Central memory CD4-positive, alpha-beta T cell (primary cell): ENCODE data around the gene PCP4.

ENCODE experiments used
- DNase-seq: peaks from one replicate; pipeline ENCODE4 v3.0.0; 2022
- total RNA-seq, 3 experiments: gene quantifications; one replicate each; lab custom pipeline; 2026; lab: John Stamatoyannopoulos, UW

PCP4 gene
- 0 reads per million in 3 experiments for total RNA-seq

DNA sequence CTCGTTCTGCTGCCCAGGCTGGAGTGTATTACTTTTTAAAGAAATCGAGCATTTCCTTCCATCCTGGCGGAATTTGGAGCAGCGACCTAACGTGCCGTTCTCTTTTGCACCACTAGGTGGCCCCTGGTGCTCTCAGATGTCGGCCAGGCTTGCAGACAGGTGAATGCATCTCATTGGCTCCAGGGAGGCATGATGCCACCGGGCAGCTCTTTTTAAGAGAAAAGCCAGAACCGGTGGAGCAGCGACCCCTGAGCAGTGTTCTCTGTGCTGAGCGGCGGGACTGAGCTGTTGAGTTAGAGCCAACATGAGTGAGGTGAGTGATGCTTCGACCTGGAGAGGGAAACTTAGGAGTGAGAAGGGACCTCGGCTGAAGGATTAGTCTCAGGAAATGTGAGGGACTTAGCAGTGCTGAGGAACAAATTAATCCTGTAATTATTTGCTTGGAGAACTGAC lies at the start of gene PCP4:
PCP4 (plus strand) TSS at position 241 of the 453 bp plus-strand sequence; CDS start at position 305, 64 bp downstream.
- no peak for DNase-seq

DNA sequence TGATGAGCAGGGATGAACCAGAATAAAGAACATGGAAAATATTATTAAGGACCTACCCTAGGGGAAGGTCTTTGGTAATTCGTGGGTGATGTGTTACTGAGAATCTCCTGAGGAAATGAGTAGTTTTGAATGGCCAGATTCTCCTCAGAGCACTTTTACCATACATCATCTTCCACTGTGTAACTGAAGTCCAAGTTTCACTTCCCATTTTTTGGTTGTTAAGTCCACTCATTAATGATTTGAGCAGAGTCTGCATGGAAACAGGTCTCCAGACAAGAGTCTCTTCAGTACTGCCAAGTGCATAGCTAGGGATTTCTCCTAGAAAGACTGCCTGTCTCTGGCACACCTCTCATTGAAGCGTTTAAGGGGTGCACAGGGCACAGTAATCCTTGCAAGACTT lies 48.7 kb upstream of the PCP4 start:
- no peak for DNase-seq

DNA sequence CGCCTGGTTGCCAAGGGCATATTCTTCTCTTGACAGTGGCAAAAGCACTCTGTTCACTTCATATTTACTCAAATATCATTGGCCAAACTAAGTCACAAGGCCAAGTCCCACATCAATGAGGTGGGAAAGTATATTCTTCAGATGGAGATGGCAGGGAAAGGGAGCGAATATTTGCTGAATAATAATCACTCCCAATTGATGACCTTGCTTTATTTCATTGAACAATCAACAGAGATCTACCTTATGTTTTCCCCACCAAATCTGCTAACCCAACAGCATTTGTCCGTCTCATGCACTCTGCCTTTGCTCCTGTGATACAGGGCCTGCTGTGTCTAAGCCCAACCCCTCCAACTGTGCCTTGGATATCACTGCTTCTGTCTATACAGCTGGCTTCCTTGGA lies 45.2 kb upstream of the PCP4 start:
- no peak for DNase-seq

DNA sequence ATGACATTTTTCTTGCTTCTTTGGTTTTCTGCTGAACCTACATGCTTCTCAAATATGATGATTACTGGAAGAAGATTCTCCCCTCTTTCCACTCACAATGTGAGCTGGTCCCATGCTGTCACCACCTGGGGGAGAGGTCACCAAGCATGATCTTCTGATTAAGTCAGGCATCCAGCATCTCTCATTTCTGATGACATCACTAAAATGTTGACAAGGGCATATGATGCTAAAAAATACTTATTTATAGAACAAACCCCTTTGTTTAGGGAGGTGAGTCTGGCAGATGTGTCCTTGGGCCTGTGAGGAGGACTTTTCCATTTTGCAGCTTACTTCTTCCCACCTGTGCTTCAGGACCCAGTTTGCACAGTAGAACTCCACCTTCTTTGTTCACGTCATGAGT lies 42.0 kb upstream of the PCP4 start:
- DNase-seq, result no peak

DNA sequence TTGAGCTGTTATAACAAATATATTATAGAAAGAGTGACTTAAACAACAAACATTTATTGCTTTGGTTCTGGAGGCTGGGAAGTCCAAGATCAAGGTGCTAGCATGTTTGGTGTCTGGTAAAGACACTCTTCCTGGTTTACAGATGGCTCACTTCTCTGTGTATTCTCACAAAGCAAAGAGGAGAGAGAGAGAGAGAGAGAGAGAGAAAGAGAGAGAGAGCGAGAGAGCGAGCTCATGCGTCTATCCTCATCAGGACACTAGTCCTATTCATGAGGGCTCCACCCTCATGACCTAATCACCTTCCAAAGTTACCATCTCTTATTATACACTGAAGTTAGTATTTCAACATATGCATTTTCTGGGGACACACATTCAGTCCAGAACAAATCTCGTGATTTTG lies 32.7 kb upstream of the PCP4 start:
- DNase-seq, result no peak

DNA sequence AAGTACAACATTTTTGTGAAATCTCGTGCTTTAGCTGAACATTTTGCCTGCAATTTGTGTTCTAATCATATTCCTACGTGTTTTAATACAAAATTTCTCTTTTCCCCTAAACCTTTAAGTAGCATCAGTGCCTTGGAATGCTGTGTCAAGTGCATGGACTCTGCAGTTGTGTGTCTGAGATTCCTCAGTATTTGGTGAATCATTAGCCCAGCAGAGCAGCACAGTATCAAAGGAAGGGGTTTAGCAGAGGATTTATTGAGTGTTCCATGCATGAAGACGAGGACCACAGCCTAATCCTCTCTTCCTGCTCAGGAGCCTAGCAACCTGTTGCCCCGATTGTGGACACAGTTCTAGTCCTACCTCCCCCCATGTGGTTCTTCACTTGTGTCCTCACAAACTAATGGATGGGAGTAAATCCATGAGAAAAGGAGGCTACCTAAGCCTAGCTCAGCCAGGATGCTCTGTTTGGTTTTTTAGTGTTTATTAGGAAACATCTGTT lies 29.3 kb upstream of the PCP4 start:
- no peak for DNase-seq

DNA sequence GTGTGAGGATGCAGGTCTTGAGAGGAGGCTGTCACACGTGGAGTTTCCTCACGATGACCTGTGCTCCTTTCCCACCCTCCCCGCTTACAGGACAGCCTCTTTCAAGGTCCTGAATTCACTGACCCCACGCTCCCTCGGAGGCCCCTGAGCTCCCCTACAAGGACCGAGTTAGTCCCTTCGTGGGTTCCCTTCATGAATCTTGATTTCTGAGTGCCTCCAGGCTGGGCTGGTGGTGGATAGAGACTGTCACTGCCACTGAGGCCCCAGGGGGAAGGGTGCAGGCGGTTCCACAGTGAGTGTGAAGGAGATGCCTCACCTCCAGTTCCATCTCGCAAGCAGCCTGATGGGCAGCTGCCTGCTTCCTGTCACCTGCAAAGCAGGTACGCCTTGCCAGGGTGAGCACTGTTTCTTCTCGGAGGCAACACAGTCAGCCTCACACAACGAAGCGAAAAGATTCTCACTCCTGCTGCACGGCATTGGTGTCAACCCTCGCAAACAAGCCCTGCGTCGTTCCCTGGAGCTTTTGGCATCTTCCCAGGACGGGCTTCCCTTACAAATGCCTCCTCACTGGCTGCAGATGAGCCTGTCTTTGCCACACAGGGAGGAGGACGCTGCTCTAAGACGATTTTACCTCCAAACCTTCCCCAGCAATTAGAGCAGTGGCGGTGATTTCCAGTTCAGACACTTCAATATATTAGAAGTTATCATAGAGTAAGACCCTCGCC lies 26.7 kb upstream of the PCP4 start:
- DNase-seq, result no peak

DNA sequence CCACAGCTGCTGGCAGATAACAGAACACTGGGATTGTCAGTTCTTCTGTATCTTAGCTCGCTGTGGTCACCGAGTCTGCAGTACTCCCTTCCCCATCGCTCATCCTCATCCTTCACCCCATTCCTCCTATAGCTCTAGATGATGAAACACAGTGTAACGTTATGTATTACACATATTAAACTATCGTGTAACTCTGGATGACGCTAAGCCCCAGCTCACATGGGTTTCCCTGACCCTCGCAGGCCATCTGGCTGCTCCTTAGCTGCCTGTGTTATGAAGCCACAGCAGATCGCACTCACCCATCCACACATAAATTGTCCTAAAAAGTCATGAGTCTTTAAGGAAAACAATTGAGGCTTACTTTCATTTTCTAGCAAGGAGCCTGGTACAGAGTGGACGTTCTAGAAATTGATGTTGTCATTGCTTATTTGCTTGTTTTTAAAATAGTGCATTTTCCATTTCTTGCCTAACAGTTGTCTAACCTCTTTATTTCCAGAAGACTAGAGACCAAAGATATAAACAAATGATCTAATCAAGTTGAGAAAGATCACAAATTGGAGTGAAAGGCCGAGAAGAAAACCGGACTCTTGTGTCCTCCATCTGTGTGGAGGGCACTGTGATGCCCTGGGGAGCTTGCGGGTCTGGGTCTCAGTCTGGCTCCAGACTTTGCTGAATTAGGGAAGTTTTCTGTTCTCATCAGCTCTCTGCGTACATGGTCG lies 24.3 kb upstream of the PCP4 start:
- DNase-seq, result no peak

DNA sequence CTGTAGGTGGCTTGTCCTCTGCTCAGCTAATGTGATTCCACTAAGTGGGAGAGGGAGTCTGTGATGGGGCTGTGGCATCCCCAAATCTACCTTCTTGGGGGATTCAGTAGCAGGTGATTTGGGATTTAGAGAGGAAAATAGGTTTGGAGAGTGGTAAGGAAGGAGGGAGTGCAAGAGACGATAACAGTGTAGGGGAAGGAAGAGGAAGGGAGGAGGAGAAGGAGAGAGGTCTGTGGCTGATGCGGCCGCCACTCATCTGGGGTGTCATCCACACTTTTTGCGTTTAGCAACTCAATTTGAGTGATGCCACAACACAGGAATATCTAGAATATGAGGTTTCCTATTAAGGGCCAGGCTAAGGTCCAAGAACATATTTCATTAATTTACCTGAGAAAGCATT lies 23.8 kb upstream of the PCP4 start:
- DNase-seq, result no peak

DNA sequence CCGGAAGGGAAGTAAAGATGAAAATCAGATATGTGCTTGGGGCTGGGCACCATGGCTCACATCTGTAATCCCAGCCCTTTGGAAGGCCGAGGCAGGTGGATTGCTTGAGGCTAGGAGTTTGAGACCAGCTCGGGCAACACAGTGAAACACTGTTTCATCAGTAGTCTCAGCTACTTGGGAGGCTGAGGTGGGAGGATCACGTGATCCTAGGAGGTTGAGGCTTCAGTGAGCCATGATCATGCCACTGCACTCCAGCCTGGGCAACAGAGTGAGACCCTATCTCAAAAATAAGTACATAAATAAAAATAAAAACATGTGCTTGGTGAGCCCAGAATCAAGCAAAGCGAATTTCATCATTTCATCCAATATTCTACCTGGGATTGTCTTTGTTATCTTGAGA lies 23.3 kb upstream of the PCP4 start:
- DNase-seq, result no peak

DNA sequence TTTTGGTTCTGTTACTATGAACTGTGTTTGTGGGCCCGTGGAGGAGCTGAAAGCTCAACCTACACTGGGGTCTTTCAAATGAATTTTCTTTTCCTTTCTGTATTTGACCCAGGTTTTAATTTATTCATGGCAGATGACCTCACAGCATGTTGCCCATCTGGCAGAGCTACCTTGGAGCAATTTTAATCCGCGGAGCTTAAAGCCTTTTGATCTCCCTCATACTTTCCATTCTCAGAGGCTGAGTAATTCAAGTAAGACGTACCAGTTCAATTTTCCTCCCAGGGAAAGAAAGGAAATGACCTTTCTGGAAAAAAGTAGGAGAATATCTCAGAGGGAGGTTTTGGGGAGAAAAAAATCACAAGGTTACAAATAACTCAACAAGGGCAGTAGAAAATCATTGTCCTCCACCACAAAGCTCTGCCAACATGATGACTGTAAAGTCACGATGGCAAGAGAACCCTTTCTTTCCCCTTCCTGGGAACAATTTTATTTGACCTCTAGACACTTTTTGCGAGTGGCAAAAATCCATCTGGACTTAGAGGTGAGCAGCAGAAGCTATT lies 21.6 kb upstream of the PCP4 start:
- DNase-seq, result no peak

DNA sequence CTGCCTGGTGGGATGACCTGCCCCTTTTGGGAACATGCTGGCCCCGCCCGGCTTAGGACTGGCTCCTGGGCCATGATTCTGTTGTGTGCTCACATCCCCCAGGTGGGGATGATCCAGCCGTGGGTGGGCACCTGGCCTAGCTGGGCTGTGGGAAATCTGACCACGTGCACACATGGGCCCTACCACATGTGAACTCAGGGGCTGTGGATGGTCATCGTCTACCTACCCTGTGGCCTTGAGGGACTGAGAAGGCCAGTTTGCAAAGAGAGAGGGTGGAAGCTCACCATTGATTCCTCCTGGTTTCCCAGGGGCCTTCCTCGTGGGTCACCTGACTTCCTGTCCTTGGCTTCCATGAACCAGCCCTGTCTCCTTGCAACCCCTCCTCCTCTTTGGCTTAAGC lies 19.4 kb upstream of the PCP4 start:
- no peak for DNase-seq

DNA sequence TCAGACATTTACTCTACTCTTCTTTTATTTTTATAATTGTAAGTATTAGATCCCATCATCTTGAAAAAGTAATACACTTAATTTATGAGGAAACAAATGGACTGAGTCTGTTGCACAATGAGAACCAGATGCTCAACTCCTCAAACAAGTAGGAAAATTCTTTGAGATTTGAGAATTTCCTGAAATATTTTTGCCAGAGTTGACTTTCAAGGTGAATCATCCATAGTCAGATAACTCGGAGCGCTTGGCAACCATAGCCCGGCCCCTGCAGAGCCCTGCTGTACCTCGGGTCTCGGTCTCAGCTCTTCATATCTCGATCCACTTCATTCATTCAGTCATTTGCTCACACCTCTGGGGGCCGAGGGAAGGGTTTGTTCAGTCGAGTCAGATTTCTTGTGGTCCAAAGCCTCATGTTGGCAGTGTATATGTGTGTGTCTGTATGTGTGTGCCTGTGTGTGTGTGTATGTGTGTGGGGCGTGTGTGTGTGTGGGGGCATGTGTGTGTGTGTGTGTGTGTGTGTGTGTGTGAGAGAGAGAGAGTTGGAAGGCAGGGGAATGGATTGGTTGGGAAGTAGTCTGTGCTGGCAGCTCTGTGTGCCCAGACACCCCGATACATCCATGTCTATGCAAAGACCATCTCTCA lies 18.1 kb upstream of the PCP4 start:
- no peak for DNase-seq

DNA sequence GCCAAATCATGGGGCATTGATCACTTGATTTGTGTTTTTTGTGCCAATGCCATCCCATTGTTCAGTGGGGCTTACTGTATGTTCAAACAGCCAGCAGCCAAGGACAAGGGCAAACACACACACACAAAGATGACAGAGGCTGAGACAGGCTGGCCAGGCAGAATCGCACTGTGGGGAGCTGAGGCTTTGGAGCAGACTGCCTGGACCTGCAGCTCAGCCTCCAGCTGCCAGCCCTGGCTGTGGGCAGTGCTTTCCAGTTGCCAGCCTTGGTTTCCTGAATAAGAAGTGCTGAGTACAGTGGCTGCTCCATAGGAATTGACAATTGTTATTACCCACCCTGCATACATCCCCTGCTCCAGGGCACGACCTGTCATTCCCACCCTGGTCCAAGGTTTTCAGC lies 16.9 kb upstream of the PCP4 start:
- no peak for DNase-seq

DNA sequence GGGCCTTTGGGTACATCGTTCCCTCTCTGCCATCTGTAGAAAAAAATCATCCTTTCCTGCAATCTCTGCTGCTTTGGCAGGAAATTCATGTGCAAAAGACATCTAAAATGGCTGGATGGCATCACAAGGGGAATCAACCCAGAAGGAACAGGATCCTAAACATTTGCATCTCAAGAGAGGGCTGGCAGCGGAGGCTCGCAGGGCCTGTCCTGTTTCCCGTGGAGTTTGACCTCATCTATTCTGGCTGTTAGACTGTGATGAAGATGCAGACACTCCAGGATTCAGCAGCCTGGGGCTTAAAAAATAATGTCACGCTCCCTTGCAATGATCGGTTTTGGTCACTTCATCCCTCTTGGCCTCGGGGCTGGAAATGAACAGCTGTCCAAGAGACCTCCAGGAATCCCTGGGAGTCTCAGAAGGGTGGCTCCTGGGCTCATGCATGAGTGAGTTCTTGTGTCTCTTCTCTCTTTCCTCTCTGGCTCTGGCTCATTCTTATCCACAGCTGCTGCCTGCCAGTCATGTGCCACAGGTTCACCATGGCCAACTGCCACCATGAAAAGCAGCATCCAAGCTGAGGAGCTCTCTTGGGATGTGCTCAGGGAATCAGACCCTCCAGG lies 16.1 kb upstream of the PCP4 start:
- DNase-seq, result no peak

DNA sequence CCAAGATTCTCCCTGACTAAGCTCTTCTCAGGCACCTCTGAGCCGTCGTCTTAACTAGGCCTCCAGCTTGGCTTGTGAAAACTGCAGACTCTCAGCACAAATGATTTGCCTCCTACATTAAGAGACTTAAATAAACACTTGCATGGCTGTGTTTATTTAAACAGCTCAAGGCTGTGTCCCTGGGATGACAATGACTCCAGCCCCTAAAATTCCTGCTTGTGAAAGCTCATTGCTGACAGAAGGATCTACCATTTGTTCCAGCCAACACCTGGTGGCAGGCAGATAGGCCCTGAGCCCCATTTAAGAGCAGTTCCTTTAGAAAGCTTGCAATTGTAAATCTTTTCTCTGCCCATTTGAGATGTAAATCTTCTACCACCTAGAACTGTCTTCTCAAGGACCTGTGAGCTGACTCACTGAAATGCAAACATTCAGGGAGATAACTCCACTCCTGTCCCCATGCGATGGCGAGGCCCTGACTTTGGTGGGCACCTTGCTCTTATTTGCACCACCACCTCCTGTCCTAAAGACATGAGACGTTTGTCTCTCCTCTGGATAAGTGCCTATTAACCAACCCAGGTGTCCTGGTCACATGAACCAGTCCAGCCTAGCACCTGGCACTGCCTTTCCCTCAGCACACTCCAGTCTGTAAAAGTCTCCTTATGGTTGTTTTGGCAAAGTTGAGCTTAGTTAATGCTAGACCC lies 15.1 kb upstream of the PCP4 start:
- DNase-seq, result no peak

DNA sequence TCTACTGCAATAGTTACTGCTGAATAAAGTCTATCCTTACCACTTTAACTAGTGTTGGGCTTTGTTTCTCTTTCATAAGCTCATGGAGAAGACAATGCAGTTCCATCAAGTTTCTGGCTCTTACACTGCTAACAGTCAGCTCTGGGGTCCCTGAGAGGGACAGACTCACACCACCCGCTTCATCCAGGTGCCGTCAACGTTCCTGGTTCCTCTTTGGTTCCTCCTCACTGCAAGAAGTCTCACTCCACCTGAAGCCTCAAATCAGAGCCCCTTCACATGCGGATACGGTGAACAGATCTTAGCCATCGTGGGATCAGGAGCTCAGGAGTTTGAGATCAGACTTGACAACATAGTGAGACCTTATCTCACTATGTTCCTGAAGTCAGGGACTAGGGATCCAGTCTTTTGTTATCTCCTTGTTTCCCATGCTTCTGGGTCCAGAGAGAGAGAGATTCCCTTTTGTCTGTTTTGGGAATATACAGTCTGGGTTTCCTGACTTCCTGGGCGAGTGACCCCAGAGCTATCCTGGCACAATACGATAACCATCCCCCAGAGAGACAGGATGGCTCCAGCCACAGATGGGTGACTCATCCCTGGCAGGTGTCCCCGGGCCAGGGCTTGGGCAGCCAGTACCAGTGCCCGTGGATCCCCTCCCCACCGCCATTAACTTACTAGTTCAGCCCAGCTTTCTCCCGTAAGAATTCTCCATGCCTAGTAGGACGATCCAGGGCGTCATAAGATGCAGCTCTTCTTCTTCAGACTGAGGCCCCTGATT lies 14.3 kb upstream of the PCP4 start:
- no peak for DNase-seq

DNA sequence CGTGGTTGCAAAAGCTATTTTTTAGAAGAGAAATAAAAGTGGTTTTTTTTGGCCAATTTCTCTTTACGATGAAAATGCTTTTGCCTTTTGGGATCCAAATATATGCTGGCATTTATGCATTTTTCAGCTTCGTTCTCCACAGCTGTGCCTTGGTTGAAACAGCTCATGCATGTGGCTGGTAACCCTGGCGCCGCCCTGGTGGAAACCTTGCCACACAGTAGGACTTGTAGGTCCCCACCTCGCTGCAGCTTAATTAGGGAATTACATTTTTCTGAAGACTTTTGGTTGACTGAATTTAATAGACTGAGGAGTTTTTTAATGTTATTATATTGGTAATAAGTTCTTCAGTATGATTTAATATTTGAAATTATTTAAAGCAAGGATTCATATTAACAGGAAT lies 12.7 kb upstream of the PCP4 start:
- no peak for DNase-seq

DNA sequence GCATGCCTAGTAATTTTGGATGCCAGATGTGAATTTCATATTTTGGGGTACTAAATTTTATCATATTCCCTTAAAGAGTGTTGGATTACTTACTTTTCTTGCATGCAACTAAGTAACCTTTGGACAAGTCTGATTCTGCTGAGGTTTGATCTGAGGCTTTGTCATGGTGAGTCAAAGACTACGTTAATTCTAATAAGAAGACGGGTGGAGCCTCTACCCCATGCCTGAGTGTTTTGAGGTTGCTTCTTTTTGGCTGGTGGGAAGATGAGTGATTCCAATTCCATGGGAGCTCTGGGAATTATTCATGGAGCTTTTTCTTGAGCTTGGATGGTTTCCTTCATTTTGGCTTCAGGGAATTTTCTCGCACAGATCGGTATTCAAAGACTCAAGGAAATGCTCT lies 11.6 kb upstream of the PCP4 start:
- DNase-seq, result no peak

DNA sequence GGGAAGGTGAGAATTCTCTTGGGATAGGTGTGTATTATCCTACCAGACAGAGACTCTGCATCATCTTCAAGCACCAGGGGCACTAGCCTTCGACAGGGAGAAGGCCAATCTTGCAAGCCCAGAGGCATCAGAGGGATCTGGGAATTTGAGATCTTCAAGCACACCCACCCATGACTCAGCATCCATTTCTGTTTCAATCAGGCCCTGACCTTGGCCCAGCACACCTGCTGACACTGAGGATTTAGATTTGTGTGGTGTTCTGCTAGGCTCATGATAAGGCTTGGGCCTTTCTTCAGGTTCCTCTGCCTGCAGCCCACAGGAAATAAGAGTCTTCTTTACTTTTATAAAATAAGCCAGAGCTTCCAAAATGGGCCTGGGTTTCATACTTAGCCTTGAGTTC lies 6.6 kb upstream of the PCP4 start:
- no peak for DNase-seq

DNA sequence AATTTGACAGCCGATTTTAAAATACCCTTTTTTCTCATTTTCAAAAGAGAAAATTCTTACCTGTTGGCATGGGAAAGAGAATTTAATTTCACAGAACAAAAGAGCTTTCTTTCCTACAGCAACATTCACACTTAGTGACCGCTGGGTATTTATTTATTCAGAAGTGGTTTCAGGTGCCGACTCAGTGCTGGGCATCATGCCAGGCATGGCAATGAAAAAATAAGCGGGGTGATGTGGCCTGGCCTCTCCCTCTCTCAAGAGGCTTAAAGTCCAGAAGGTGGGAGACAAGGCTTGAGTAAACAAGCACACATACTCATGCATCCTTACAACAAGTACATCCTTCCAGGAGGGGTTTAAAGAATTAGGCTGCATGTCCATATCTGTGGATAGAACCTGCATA lies 4.1 kb upstream of the PCP4 start:
- DNase-seq, result no peak

DNA sequence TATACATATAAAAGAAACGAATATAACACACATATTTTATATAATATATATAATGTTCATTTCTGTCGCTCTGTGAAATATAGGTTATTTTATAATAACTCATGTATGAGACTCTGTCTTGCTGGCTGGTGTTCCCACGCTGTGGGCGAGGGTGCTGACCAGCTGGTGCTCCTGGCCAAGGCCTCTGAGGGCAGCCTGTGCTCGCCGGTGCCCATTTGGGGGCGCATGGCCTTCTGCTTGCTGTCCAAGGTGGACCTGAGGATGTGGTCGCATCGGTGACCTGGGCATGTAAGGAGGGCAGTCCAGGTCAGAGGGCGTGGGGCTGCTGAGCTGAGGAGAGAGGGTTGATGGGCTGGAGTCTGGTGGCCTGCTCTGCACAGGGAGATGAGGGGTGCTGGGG lies 1.1 kb upstream of the PCP4 start:
- DNase-seq, result no peak
